ENCODE measurements around the gene CLNK. TPM values are rescaled to one million over a fixed set of nuclear protein-coding genes. Genes with fewer than 3 reads are reported as not detected.

CLNK gene
- total RNA-seq, 1 experiment from 2014 or later = not detected

DNA sequence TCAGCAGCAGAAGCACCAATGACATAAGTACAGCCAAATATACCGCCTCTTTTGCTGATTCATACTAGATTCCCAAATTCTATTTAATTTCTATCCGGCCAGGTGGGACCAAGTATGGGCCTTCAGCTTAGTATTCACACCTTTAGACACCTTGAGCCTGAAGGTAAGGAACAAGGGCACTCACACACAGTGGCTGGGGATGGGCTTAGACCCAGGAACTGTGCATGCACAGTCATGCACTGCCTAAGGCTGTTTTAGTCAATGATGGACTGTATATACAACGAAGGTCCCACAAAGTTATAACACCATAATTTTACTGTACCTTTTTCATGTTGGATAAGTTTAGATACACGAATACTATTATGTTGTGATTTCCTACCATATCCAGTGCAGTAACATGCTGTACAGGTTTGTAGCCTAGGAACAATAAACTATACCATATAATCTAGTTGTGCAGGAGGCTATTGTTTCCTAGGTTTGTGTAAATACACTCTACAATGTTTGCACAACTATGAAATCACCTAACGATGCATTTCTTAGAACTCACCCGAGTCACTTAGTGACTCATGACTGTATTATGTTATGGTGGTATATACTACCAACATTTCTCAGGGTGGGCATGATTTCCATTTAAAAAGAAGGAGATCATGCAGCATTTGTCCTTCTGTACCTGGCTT lies 9.7 kb upstream of the CLNK start:
- DNase-seq = no peak
- H3K36me3 Mint-ChIP-seq (ENCODE audit: insufficient read depth in 1 of 3, low read depth in 3 of 3) = no peaks in the 10 kb centered on the region; a peak in 1 of 7 replicates
- no peaks in the 10 kb centered on the region for H3K79me1 ChIP-seq (ENCODE audit: insufficient read depth, low read depth, low read length, poor library complexity, severe bottlenecking)
- no peaks in the 10 kb centered on the region for H4K20me1 ChIP-seq (ENCODE audit: control insufficient read depth, insufficient read depth, insufficient read length)
- no peak overlapping the region for H3K4me3 Mint-ChIP-seq
- TF ChIP-seq, protein P1, sequence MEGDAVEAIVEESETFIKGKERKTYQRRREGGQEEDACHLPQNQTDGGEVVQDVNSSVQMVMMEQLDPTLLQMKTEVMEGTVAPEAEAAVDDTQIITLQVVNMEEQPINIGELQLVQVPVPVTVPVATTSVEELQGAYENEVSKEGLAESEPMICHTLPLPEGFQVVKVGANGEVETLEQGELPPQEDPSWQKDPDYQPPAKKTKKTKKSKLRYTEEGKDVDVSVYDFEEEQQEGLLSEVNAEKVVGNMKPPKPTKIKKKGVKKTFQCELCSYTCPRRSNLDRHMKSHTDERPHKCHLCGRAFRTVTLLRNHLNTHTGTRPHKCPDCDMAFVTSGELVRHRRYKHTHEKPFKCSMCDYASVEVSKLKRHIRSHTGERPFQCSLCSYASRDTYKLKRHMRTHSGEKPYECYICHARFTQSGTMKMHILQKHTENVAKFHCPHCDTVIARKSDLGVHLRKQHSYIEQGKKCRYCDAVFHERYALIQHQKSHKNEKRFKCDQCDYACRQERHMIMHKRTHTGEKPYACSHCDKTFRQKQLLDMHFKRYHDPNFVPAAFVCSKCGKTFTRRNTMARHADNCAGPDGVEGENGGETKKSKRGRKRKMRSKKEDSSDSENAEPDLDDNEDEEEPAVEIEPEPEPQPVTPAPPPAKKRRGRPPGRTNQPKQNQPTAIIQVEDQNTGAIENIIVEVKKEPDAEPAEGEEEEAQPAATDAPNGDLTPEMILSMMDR (conservative IDR thresholded peaks at IDR 0.05) = no peak
- no CpG with 5 or more reads among the region's 6 CpGs for WGBS (ENCODE audit: extremely low coverage, insufficient read length, low lambda C conversion rate)
- no peak overlapping the region; a peak in 1 of 7 replicates for H3K27ac Mint-ChIP-seq
- no peak overlapping the region for H3K4ac ChIP-seq (ENCODE audit: low read depth, low read length)
- no peak overlapping the region for H3K27ac ChIP-seq (ENCODE audit: insufficient read length, low read depth, low read length)
- no peak overlapping the region for H4K91ac ChIP-seq (ENCODE audit: insufficient read length, low read depth, low read length)
- no peak overlapping the region for H4K8ac ChIP-seq (replicated peaks; ENCODE audit: insufficient read length, low read depth, low read length)
- H2AFZ ChIP-seq (ENCODE audit: low read length) = no peak overlapping the region
- H2BK12ac ChIP-seq (ENCODE audit: insufficient read length, low read depth, low read length) = no peak overlapping the region
- H3K14ac ChIP-seq (ENCODE audit: insufficient read depth, low read length) = no peak overlapping the region
- peaks cover 0 to 7% of the 10 kb centered on the region in 2 experiments; a peak in 3 of 5 replicates for H3K9me3 Mint-ChIP-seq
- no peaks in the 10 kb centered on the region for H3K79me2 ChIP-seq (ENCODE audit: insufficient read depth, low read length)
- no peak overlapping the region for H3T11ph ChIP-seq (ENCODE audit: low read length)
- H2BK20ac ChIP-seq (ENCODE audit: low read depth, low read length, poor library complexity, severe bottlenecking) = no peak overlapping the region
- H3K18ac ChIP-seq (ENCODE audit: insufficient read length, low read depth, low read length) = no peak overlapping the region
- no peak overlapping the region for H2BK5ac ChIP-seq (ENCODE audit: insufficient read length, low read length)
- H3K9me3 ChIP-seq (ENCODE audit: control insufficient read depth, low read depth, low read length) = no peaks in the 10 kb centered on the region
- no peak overlapping the region for H2BK120ac ChIP-seq (ENCODE audit: low read depth, low read length, poor library complexity, severe bottlenecking)
- no peaks in the 10 kb centered on the region for H3K27me3 ChIP-seq (ENCODE audit: insufficient read depth, low read length)
- no peak overlapping the region for H3K23ac ChIP-seq (ENCODE audit: insufficient read length, low read depth, low read length)
- H3K56ac ChIP-seq (ENCODE audit: insufficient read length, low read depth, low read length) = no peak overlapping the region
- H3K4me1 Mint-ChIP-seq = no peaks in the 10 kb centered on the region
- no peak overlapping the region for H4K5ac ChIP-seq (ENCODE audit: insufficient read length, low read depth, low read length)
- no peak overlapping the region for H2BK15ac ChIP-seq (ENCODE audit: low read depth, low read length)
- H3K4me1 ChIP-seq (ENCODE audit: insufficient read depth, low read length) = no peaks in the 10 kb centered on the region
- no peaks in the 10 kb centered on the region for H3K23me2 ChIP-seq (ENCODE audit: insufficient read length, low read depth, low read length, poor library complexity, severe bottlenecking)
- peaks cover 1% of the 10 kb centered on the region; the same call in 1 of the 2 replicates for H3K27me3 Mint-ChIP-seq (ENCODE audit: low read depth)
- no peak overlapping the region for H2AK5ac ChIP-seq (ENCODE audit: insufficient read length, low read length)
- no peak overlapping the region for H3K9ac ChIP-seq (ENCODE audit: extremely low read depth, insufficient read length, low read length)
- no peak overlapping the region for H3K4me2 ChIP-seq (ENCODE audit: insufficient read depth, insufficient read length, low read length)

All from H9 (cell line).